Uterus (tissue), 4 donors: Measurements from ENCODE around the gene TIMM22. TPM values are rescaled to one million over a fixed set of nuclear protein-coding genes. Genes with fewer than 3 reads are reported as not detected.
"Not testable (repeated sequence)": the region's sequence is repeated elsewhere in the genome, so short reads cannot be mapped to it uniquely, and the experiment has no call there.

Source experiments
- DNase-seq, 2 donors: peaks; one replicate each; pipeline ENCODE4 v3.0.0-alpha.2; 2019 to 2020
- H3K27ac ChIP-seq, 2 donors: fragments of 200-600 bp; sonication (generic); 1 replicate in 1 of 2; 2 replicates in 1 of 2; pipeline ENCODE4 v1.5.1; 2016 to 2018
- H3K27me3 ChIP-seq, 2 donors: fragments of 200-600 bp; sonication (generic); one replicate each; pipeline ENCODE4 v1.5.1; 2018 to 2019; ENCODE audit warnings: control low read depth in 1 of 2
- H3K36me3 ChIP-seq, 2 donors: fragments of 200-600 bp; sonication (generic); one replicate each; pipeline ENCODE4 v1.5.1; 2019; ENCODE audit warnings: control low read depth in 1 of 2
- H3K4me1 ChIP-seq, 2 donors: fragments of 200-600 bp; sonication (generic); one replicate each; pipeline ENCODE4 v1.5.1; 2018 to 2019; ENCODE audit warnings: control low read depth in 1 of 2
- H3K4me3 ChIP-seq, 2 donors: fragments of 200-600 bp; sonication (generic); 1 replicate in 1 of 2; 2 replicates in 1 of 2; pipeline ENCODE4 v1.5.1; 2018 to 2019; ENCODE audit warnings: mild to moderate bottlenecking in 1 of 2
- H3K9me3 ChIP-seq, 2 donors: fragments of 200-600 bp; sonication (generic); one replicate each; pipeline ENCODE4 v1.5.1; 2019; ENCODE audit warnings: control low read depth in 1 of 2
- CTCF ChIP-seq, 4 experiments: fragments of 200-600 bp in 2 of 4; fragments of 450-650 bp in 2 of 4; sonication (generic) in 2 of 4; IDR thresholded peaks; one replicate each; pipeline ENCODE4 v1.5.1; 2016 to 2019; ENCODE audit warnings: antibody characterized with exemption in 4 of 4, mild to moderate bottlenecking in 2 of 4, moderate library complexity in 1 of 4
- POLR2A ChIP-seq, 2 donors: fragments of 450-650 bp; IDR thresholded peaks; one replicate each; pipeline ENCODE4 v1.6.1; 2016; ENCODE audit warnings: antibody characterized with exemption in 2 of 2, mild to moderate bottlenecking in 1 of 2, moderate library complexity in 1 of 2
- intact Hi-C: fragments of 100-400 bp; cut with DNase I; formaldehyde crosslinking; loops from one replicate; pipeline ENCODE4 v1.15.1; 2023; ENCODE audit warnings: low total_unique reads
- total RNA-seq, 4 donors: library from RNA; depleted of rRNA in 3 of 4; stranded (reverse); fragments of >200 nt in 3 of 4; gene quantifications; one replicate each; pipeline versions ENCODE4 v1.1.0 to v1.2.4, GENCODE V29; 2014 to 2023
- donor health status: DM: yes; HTN: yes; CAD: no.

Gene TIMM22
- total RNA-seq, 4 donors from 2014 or later = 5.1 to 17.1 (median 10.8) TPM

GRCh38 chr17:1047879-1048470 is 51.0 kb downstream of the TIMM22 start:
- no peak overlapping the region for H3K4me3 ChIP-seq
- intact Hi-C loops = no loop called here
- H3K4me1 ChIP-seq = peaks cover 0 to 5% of the 10 kb centered on the region in 2 donors

GRCh38 chr17:1048516-1049115 is 51.7 kb downstream of the TIMM22 start:
- H3K4me3 ChIP-seq, H3K9me3 ChIP-seq, H3K4me1 ChIP-seq, DNase-seq, intact Hi-C loops, H3K36me3 ChIP-seq, H3K27me3 ChIP-seq, H3K27ac ChIP-seq: not testable (repeated sequence)

More at GRCh38 chr17:1047879-1048470, 51.0 kb downstream of the TIMM22 start:
- TF ChIP-seq POLR2A (IDR thresholded peaks at IDR 0.05) (no peak), CTCF (IDR thresholded peaks at IDR 0.05) (no peak)
- H3K27me3 ChIP-seq = no peaks in the 10 kb centered on the region
- H3K36me3 ChIP-seq = no peaks in the 10 kb centered on the region
- no peak for DNase-seq
- H3K9me3 ChIP-seq = no peaks in the 10 kb centered on the region
- H3K27ac ChIP-seq = peak overlapping the region; percentile 31 to 60

- no peak for TF ChIP-seq CTCF (IDR thresholded peaks at IDR 0.05)
- no peak for DNase-seq
- H3K9me3 ChIP-seq = no peaks in the 10 kb centered on the region
- H3K27ac ChIP-seq = no peak overlapping the region
- intact Hi-C loops = no loop called here
- no peaks in the 10 kb centered on the region for H3K36me3 ChIP-seq
- H3K4me1 ChIP-seq = peaks cover 0 to 5% of the 10 kb centered on the region in 2 donors
- no peaks in the 10 kb centered on the region for H3K27me3 ChIP-seq
- H3K4me3 ChIP-seq = no peak overlapping the region
Observed at GRCh38 chr17:1049446-1050225, 52.7 kb downstream of the TIMM22 start.

GRCh38 chr17:1050246-1050995 is 53.5 kb downstream of the TIMM22 start:
- peaks cover 0 to 5% of the 10 kb centered on the region in 2 donors for H3K4me1 ChIP-seq
- no peak for TF ChIP-seq CTCF (IDR thresholded peaks at IDR 0.05)
- TF ChIP-seq POLR2A (IDR thresholded peaks at IDR 0.05) = no peak
- H3K9me3 ChIP-seq = no peaks in the 10 kb centered on the region
- no peak overlapping the region for H3K27ac ChIP-seq
- H3K36me3 ChIP-seq = no peaks in the 10 kb centered on the region
- H3K4me3 ChIP-seq = no peak overlapping the region
- DNase-seq = no peak
- H3K27me3 ChIP-seq = no peaks in the 10 kb centered on the region
- intact Hi-C loops = no loop called here

- H3K36me3 ChIP-seq = no peaks in the 10 kb centered on the region
- H3K4me1 ChIP-seq = peaks cover 0 to 5% of the 10 kb centered on the region in 2 donors
- no peak overlapping the region for H3K4me3 ChIP-seq
- H3K27ac ChIP-seq = no peak overlapping the region
- H3K9me3 ChIP-seq = no peaks in the 10 kb centered on the region
- H3K27me3 ChIP-seq = no peaks in the 10 kb centered on the region
- TF ChIP-seq CTCF (IDR thresholded peaks at IDR 0.05) = no peak
- no peak for TF ChIP-seq POLR2A (IDR thresholded peaks at IDR 0.05)
- DNase-seq = no peak
- intact Hi-C loops = no loop called here
Observed at GRCh38 chr17:1050996-1051925, 54.3 kb downstream of the TIMM22 start.
